NCI-H146 treated with DMSO at 0.1 percent for 48 hours (cell line): ENCODE results near the gene ARMC3.
A peak's percentile ranks its signal among the peaks of the same experiment; 100 is the strongest.
"Not testable (repeated sequence)": the region's sequence is repeated elsewhere in the genome, so short reads cannot be mapped to it uniquely, and the experiment has no call there.

Source experiments
- DNase-seq: peaks from one replicate; lab custom pipeline; 2025; ENCODE audit not compliant: unreplicated experiment; lab: John Stamatoyannopoulos, UW

Gene ARMC3

GRCh38 chr10:23038172-23038571 is 110.3 kb downstream of the ARMC3 start:
- DNase-seq: no peak

GRCh38 chr10:23040002-23040401 is 112.1 kb downstream of the ARMC3 start:
- no peak for DNase-seq

DNA sequence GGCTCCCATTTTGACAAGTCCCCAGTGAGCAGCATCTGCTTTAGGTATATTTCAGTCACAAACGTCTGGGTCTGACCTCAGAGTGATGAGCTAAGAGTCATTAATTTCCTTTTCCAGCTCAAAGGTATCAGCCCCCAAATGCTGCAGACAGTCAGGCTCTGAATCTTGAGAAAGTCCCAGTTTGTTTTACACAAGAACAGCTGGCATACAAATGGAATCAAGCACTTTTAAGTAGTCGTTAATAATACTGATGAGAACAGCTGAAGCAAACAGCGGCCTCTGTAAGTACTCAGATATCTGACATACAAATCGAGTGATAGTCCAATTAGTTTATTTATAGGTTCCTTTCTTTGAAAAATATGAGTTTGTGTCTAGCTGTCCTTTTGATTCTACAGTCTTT is 118.2 kb downstream of the ARMC3 start:
- DNase-seq: no peak

- no peak for DNase-seq
Observed at GRCh38 chr10:23047201-23048050, 119.6 kb downstream of the ARMC3 start.

GRCh38 chr10:23048191-23048590 is 120.3 kb downstream of the ARMC3 start:
- no peak for DNase-seq

GRCh38 chr10:23051278-23051677 is 123.4 kb downstream of the ARMC3 start:
- DNase-seq: no peak

DNA sequence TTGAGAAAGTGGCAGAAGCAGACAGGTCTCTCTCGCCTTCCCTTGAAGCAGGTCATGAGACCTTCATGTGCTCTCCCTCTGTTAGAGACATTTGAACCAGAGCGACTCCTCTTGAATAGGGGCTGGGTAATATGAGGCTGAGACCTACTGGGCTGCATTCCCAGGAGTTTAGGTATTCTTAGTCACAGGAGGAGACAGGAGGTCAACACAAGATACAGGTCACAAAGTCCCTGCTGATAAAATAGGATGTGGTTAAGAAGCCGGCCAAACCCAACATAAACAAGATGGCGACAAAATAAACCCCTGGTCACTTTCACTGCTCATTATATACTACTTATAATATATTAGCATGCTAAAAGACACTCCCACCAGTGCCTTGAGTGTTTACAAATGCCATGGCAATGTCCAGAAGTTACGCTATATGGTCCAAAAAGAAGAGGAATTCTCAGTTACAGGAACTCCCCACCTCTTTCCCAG is 124.0 kb downstream of the ARMC3 start:
- DNase-seq: no peak

DNA sequence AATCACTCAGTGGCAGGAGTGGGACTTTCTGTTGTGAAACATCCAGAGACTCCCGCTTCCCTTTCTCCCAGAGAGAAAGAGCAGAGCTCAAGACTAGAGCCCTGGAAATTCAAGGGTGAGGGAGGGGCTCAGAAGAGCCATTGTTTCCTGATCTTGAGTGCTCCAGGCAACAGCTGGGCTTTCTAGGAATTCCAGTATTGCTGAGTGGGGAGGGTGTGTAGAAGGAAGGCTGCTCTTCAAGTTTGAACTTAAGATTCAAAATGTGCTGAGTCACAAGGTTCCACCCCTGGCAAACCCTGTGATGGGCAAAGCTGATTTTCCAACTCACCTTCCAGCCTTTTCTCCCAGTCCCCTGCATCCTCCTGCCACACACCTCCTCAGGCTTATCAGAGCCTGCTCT is 125.2 kb downstream of the ARMC3 start:
- DNase-seq: no peak

DNA sequence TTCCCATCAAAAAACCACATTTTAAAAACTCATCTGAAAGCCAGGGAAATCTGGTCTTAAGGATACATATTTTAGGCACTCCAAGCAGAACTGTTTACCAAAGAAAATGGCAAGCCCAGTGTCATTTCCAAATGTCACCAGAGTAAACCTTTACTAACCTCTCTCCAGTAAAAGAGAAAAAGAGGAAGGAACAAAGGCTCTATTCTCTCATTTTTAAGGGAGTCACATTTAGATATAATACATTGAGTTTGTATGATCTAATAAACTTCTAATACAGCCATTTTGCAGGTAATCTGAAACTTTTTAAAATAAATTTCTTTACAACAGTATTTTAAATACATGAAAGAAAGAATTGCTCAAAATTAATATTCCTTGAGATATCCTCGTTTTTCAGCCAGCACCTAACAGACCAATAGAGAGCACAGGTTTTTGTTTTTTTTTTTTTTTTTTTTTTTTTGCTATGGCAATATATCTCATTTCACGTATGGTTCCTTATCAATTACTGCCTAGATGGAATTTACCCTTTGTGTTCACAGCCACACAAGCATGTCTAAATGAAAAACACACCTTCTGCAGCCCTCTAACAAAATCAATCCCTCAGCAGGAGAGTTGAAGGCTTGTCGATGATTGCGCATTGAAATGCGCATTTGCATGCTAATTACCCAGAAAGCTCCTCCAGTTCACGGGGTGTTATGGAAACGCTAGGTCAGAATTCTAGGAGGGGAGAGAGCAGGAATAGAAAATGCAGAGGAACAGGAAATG is 127.8 kb downstream of the ARMC3 start:
- no peak for DNase-seq

- no peak for DNase-seq
Observed at GRCh38 chr10:23056186-23056579, 128.3 kb downstream of the ARMC3 start.

DNA sequence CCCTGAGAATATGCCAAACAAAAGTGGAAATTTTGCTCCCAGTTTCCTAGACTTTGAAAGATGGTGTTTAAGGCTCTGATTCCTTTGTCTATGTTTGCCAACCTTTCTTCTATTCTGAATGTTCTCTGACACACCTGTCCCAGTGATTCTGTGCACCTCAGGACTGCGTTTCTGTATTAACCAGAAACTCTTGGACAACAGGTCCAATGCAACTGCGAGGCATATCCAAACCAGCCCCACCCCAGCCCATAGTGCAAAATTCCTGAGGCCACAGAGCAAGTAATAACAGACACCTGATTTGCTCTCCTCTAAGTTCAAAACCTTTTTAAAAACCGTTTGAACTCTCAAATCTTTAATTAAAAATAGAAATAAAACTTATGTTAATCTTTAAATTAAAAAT is 130.5 kb downstream of the ARMC3 start:
- DNase-seq: no peak

DNA sequence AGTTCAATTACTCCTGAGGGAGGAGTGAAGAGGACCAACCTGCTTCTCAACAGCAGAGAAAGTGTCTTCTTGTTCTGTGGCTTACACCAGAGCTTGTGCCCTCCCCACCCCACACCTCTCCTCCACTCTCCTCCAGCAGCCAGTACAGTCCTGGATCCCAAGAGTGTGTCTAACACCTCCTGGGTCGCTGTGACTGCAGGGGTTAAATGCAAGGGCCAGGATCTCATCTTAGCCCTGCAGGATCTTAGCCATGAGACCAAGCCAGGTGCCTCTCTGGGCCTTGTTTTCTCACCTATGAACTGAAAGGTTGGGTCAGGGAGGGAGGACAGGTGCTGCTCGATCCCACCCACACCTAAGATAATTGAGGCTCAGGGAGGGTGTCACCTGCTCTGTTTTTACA is 133.1 kb downstream of the ARMC3 start:
- DNase-seq: no peak

- no peak for DNase-seq
Observed at GRCh38 chr10:23063045-23063972, 135.5 kb downstream of the ARMC3 start.

GRCh38 chr10:23063973-23064812 is 136.3 kb downstream of the ARMC3 start:
- DNase-seq: no peak

DNA sequence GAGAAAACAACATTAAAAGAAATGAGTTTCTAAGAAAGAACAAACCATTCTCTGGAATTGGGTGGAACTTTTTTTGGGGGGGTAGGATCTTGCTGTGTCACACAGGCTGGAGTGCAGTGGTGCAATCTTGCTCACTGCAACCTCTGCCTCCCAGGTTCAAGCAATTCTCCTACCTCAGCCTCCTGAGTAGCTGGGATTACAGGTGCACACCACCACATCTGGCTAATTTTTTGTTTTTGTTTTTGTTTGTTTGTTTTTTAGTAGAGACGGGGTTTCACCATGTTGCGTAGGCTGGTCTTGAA is 136.9 kb downstream of the ARMC3 start:
- DNase-seq: not testable (repeated sequence)

DNA sequence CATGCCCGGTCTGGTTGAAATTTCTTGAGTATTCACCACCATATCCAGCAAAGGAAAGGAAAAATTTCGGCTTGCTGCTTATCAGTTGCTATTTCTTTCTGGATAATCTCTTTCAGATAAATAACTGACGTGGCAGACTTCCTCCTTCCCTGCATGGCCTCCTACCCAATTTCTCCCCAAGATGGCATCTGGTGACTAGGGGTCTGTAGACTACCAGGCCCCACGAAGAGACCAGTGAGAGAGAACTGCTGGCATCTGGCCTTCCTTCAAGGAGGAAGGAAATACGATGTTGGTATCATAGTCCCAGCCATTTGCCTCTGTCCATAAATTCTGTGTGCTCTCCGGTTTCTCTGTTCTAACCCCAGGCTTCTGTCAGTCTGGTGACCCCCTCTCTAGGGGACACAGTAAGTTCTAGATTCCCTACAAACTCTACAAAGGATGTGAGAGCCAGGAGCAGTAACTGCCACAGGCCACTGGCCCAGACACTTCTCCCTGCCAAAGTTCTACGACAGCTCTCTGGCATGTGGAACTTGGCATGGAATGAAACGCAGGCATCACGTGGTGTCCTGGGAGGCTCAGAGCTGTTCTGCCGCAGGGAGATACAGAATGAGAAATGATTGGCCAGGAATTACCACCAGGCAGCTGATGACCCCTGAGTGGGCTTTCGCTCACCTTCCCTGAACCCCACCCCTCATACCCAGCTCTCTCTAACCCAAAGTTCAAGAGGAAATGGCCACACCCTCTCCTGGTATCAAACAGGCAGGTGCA is 137.5 kb downstream of the ARMC3 start:
- no peak for DNase-seq

- no peak for DNase-seq
Observed at GRCh38 chr10:23067337-23067736, 139.5 kb downstream of the ARMC3 start.

DNA sequence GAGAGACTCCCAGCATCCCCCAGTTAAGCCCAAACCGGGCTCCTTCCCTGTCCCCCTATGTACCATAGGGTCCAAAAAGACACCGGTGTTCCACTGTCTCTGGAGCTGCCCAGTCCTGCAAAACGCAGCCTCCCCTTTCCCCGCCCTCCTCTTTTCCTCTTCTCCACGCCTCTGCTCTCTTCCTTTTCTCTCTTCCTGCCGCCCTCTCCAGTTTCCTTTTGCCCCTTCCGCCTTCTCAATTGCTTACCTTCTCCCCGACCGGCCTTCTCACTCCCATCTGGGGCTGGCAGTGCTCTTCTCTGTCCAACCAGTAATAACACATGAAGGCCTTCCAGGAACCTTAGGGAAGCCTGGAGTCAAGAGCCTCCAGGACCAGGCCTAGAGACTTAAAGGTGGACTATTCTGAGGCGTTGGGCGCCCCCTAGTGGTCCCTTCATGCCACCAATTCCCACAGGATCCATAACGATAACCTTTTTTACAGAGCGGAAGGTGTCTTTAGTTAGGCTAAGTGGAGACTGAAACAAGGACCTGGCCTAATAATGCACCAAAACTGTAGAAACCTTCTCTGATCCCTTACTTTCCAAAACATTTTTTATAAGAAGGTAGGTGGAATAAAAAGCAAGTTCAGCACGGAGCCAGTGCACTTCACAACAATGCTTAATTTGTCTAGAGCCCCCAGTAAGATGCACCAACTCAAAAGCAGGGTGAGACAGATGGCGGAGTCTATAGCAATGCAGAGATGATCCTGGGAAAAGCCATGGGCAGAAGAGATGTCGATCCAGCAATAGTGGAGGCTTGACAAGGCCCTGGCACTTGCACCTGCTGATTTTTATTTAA is 140.3 kb downstream of the ARMC3 start:
- DNase-seq: peak; percentile 16
